K562 (cell line): Measurements from ENCODE around the gene AHCYL2. TPM values are rescaled to one million over a fixed set of nuclear protein-coding genes. Genes with fewer than 3 reads are reported as not detected.
A peak's percentile ranks its signal among the peaks of the same experiment; 100 is the strongest.

Source experiments
- ATF1 ChIP-seq, 2 experiments: fragments of 450-650 bp in 1 of 2; IDR thresholded peaks; 2 replicates each; pipeline ENCODE4 v1.6.1; 2016; ENCODE audit warnings: missing compliant biosample characterization in 1 of 2, missing genetic modification characterization in 1 of 2
- MAFF ChIP-seq: IDR thresholded peaks from 2 replicates; pipeline ENCODE4 v1.6.1; 2012; ENCODE audit warnings: low read length, improper control_type of control experiment
- MAX ChIP-seq: sonication (generic); formaldehyde crosslinking; IDR thresholded peaks from 2 replicates; pipeline ENCODE4 v1.9.0; 2022; ENCODE audit warnings: mild to moderate bottlenecking, missing genetic modification reagents
- NFE2 ChIP-seq: IDR thresholded peaks from 2 replicates; pipeline ENCODE4 v1.6.1; 2014; ENCODE audit warnings: antibody characterized with exemption, low read depth
- NFIC ChIP-seq: fragments of 450-650 bp; IDR thresholded peaks from 2 replicates; pipeline ENCODE4 v1.6.1; 2017; ENCODE audit warnings: mild to moderate bottlenecking, inconsistent platforms
- PBX2 ChIP-seq, 2 experiments: IDR thresholded peaks in 1 of 2; conservative IDR thresholded peaks in 1 of 2; 2 replicates each; pipeline ENCODE4 v1.6.1; 2016; ENCODE audit warnings: low read depth in 2 of 2, mild to moderate bottlenecking in 1 of 2, missing compliant biosample characterization in 1 of 2, missing genetic modification characterization in 1 of 2, moderate library complexity in 1 of 2
- RBM34 ChIP-seq: fragments of 200-400 bp; formaldehyde crosslinking; IDR thresholded peaks from 2 replicates; pipeline ENCODE4 v1.6.1; 2018; ENCODE audit warnings: low read length, borderline replicate concordance; ENCODE audit not compliant: insufficient read depth
- SMARCE1 ChIP-seq: fragments of 450-650 bp; IDR thresholded peaks from 2 replicates; pipeline ENCODE4 v1.7.1; 2016; ENCODE audit warnings: mild to moderate bottlenecking
- SOX6 ChIP-seq: fragments of 450-650 bp; IDR thresholded peaks from 2 replicates; pipeline ENCODE4 v1.6.1; 2014; ENCODE audit warnings: mild to moderate bottlenecking
- TBP ChIP-seq: optimal IDR thresholded peaks from 2 replicates; pipeline ENCODE3; 2011; ENCODE audit warnings: low read depth, low read length, improper control_type of control experiment
- TCF3 ChIP-seq: sonication (generic); formaldehyde crosslinking; IDR thresholded peaks from 2 replicates; pipeline ENCODE4 v1.4.0; 2020; ENCODE audit warnings: mild to moderate bottlenecking, missing genetic modification reagents
- ZBTB17 ChIP-seq: fragments of 450-650 bp; formaldehyde crosslinking; IDR thresholded peaks from 2 replicates; pipeline ENCODE4 v1.4.0; 2020; ENCODE audit warnings: mild to moderate bottlenecking
- ZFP36 ChIP-seq: fragments of 150-350 bp; IDR thresholded peaks from 2 replicates; pipeline ENCODE4 v1.6.1; 2018; ENCODE audit warnings: low read length, low read depth; ENCODE audit not compliant: partially characterized antibody
- ZNF133 ChIP-seq: fragments of 250-450 bp; sonication (Bioruptor Pico); IDR thresholded peaks from 2 replicates; pipeline ENCODE4 v1.4.0; 2020; ENCODE audit warnings: mild to moderate bottlenecking
- ZNF24 ChIP-seq: fragments of 450-650 bp; IDR thresholded peaks from 2 replicates; pipeline ENCODE4 v1.6.1; 2016
- ZNF668 ChIP-seq: fragments of 250-450 bp; sonication (Bioruptor Pico); IDR thresholded peaks from 2 replicates; pipeline ENCODE4 v1.8.0; 2022; ENCODE audit warnings: mild to moderate bottlenecking, inconsistent platforms
- polyA plus RNA-seq, 8 experiments: library from polyadenylated mRNA; depleted of rRNA in 4 of 8; stranded (reverse) in 5 of 8; unstranded in 3 of 8; fragments of >200 nt; fragmentation: Nextera tagmentation in 2 of 8; fragmentation: Illumina TruSeq in 1 of 8; extraction: Ambion mirVana in 2 of 8; extraction: Trizol in 1 of 8; gene quantifications; 2 replicates each; pipeline versions ENCODE4 v1.2.1 to v1.2.3, GENCODE V29; 2011 to 2014; ENCODE audit warnings: inconsistent platforms in 1 of 8, missing spikeins in 1 of 8
- total RNA-seq, 7 experiments: library from RNA; depleted of rRNA in 6 of 7; stranded (reverse); fragments of >200 nt in 6 of 7; fragmentation: Illumina TruSeq in 2 of 7; extraction: Trizol in 2 of 7; gene quantifications; 2 replicates each; pipeline versions ENCODE4 v1.2.1 to v1.2.3, GENCODE V29; 2011 to 2021; ENCODE audit warnings: low replicate concordance in 1 of 7
- TF ChIP-seq, protein P1 (sequence below): sonication (generic); IDR thresholded peaks from 2 replicates; pipeline ENCODE4 v1.6.1; 2016
- TF ChIP-seq, protein P2 (sequence below), 2 experiments: IDR thresholded peaks; 2 replicates each; pipeline ENCODE4 v1.6.1; 2012; ENCODE audit warnings: improper control_type of control experiment in 2 of 2, low read depth in 2 of 2, low read length in 2 of 2, borderline replicate concordance in 1 of 2
- TF ChIP-seq, protein P3 (sequence below): fragments of 250-450 bp; sonication (Bioruptor Pico); IDR thresholded peaks from 2 replicates; pipeline ENCODE4 v1.4.0; 2020; ENCODE audit warnings: mild to moderate bottlenecking, moderate library complexity, borderline replicate concordance

AHCYL2 gene
- total and polyA plus RNA-seq, 9 of the 15 experiments (the other 6 are each of a cell fraction or from before 2014, with no cell fraction given): 0.93 to 10.5 (median 5.2) TPM

DNA sequence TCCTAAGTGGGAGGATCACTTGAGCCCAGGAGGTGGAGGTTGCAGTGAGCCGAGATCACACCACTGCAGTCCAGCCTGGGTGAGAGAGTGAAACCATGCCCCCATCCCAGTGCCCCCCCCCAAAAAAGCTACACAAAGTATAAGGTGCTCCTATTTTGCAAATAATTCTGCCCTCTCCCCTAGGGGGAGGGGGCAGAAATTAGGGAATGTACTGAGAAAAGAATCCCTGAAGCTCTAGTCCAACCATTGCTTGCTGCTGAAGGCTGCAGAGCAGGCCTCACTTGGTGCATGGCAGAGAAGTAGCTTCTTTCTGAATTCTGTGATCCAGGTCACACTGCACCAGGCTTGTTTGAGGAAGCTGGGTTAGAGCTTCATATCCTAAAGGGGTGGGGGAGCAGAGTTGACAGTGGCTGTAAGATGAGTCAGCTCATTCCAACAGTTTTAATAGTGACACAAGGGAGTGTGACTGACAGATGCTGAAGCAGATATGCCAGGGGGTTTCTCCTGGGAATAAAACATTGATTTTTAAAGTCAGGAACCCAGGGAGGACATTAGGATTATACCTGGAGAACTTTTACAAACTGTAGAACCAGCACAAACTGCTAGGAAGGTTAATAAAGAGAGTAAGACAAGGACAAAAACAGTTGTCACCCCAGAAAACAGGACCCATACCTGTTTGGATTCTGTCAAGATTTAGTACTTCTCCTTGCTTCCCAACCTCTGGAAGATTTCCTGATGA is 176.6 kb downstream of the AHCYL2 start (continued):
- TF ChIP-seq RBM34 (no peak), NFIC (0 out of 2 replicates have a peak, but pooled peaks have one; percentile 36), ZBTB17 (CRISPR knock-in tag) (no peak; the same call in 1 of the 2 replicates), ZNF668 (no peak), ZNF133 (CRISPR knock-in tag) (no peak), MAFF (peak; percentile 97), TCF3 (CRISPR knock-in tag) (peak; percentile 82), ATF1 (CRISPR knock-in tag; IDR thresholded peaks at IDR 0.05) (no peak), ATF1 (tag; IDR thresholded peaks at IDR 0.05) (peak; percentile 54), ZFP36 (no peak), TBP (peak; percentile 63), NFE2 (peak; percentile 100), SMARCE1 (peak; percentile 97), SOX6 (peak; percentile 80), MAX (peak; percentile 33), ZNF24 (peak; percentile 55; the same call in 1 of the 2 replicates), PBX2 (CRISPR knock-in tag; IDR thresholded peaks at IDR 0.05; ENCODE audit: low read depth) (peak; percentile 58), PBX2 (tag; conservative IDR thresholded peaks at IDR 0.05; ENCODE audit: low read depth) (peak; percentile 85)
- TF ChIP-seq, protein P1, sequence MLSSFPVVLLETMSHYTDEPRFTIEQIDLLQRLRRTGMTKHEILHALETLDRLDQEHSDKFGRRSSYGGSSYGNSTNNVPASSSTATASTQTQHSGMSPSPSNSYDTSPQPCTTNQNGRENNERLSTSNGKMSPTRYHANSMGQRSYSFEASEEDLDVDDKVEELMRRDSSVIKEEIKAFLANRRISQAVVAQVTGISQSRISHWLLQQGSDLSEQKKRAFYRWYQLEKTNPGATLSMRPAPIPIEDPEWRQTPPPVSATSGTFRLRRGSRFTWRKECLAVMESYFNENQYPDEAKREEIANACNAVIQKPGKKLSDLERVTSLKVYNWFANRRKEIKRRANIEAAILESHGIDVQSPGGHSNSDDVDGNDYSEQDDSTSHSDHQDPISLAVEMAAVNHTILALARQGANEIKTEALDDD: peak; percentile 66
- TF ChIP-seq, protein P2, sequence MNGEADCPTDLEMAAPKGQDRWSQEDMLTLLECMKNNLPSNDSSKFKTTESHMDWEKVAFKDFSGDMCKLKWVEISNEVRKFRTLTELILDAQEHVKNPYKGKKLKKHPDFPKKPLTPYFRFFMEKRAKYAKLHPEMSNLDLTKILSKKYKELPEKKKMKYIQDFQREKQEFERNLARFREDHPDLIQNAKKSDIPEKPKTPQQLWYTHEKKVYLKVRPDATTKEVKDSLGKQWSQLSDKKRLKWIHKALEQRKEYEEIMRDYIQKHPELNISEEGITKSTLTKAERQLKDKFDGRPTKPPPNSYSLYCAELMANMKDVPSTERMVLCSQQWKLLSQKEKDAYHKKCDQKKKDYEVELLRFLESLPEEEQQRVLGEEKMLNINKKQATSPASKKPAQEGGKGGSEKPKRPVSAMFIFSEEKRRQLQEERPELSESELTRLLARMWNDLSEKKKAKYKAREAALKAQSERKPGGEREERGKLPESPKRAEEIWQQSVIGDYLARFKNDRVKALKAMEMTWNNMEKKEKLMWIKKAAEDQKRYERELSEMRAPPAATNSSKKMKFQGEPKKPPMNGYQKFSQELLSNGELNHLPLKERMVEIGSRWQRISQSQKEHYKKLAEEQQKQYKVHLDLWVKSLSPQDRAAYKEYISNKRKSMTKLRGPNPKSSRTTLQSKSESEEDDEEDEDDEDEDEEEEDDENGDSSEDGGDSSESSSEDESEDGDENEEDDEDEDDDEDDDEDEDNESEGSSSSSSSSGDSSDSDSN (IDR thresholded peaks at IDR 0.05; ENCODE audit: borderline replicate concordance in 1 of 2, low read depth in 2 of 2, low read length in 2 of 2): peak; percentile 66 to 74; a peak in 2 of 4 replicates
- TF ChIP-seq, protein P3, sequence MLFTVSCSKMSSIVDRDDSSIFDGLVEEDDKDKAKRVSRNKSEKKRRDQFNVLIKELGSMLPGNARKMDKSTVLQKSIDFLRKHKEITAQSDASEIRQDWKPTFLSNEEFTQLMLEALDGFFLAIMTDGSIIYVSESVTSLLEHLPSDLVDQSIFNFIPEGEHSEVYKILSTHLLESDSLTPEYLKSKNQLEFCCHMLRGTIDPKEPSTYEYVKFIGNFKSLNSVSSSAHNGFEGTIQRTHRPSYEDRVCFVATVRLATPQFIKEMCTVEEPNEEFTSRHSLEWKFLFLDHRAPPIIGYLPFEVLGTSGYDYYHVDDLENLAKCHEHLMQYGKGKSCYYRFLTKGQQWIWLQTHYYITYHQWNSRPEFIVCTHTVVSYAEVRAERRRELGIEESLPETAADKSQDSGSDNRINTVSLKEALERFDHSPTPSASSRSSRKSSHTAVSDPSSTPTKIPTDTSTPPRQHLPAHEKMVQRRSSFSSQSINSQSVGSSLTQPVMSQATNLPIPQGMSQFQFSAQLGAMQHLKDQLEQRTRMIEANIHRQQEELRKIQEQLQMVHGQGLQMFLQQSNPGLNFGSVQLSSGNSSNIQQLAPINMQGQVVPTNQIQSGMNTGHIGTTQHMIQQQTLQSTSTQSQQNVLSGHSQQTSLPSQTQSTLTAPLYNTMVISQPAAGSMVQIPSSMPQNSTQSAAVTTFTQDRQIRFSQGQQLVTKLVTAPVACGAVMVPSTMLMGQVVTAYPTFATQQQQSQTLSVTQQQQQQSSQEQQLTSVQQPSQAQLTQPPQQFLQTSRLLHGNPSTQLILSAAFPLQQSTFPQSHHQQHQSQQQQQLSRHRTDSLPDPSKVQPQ (CRISPR knock-in tag): no peak
